Endodermal cell (in vitro differentiated cells): ENCODE data around the gene MACC1. TPM values are rescaled to one million over a fixed set of nuclear protein-coding genes. Genes with fewer than 3 reads are reported as not detected.

Source experiments
- DNase-seq: peaks from one replicate; pipeline ENCODE4 v3.0.0-alpha.2; 2017
- H3K27ac ChIP-seq: 2 replicates; pipeline ENCODE4 v1.5.1; 2013; ENCODE audit warnings: mild to moderate bottlenecking, low read depth, low read length, moderate library complexity
- H3K27me3 ChIP-seq: 2 replicates; pipeline ENCODE4 v1.6.1; 2013; ENCODE audit warnings: mild to moderate bottlenecking, low read length, moderate library complexity; ENCODE audit not compliant: insufficient read depth, control insufficient read depth, poor library complexity, severe bottlenecking
- H3K36me3 ChIP-seq: 2 replicates; pipeline ENCODE4 v1.7.0; 2013; ENCODE audit warnings: mild to moderate bottlenecking, low read length, moderate library complexity; ENCODE audit not compliant: control insufficient read depth, insufficient read depth
- H3K4me1 ChIP-seq: one replicate; pipeline ENCODE4 v1.7.0; 2013; ENCODE audit warnings: low read length; ENCODE audit not compliant: control insufficient read depth, insufficient read depth
- H3K4me3 ChIP-seq: 2 replicates; pipeline ENCODE4 v1.5.1; 2013; ENCODE audit warnings: mild to moderate bottlenecking, low read length, moderate library complexity
- H3K9ac ChIP-seq: 2 replicates; pipeline ENCODE4 v1.6.1; 2013; ENCODE audit warnings: mild to moderate bottlenecking, low read length, moderate library complexity; ENCODE audit not compliant: poor library complexity, severe bottlenecking; ENCODE audit errors: extremely low read depth
- H3K9me3 ChIP-seq: 2 replicates; pipeline ENCODE4 v1.6.1; 2013; ENCODE audit warnings: mild to moderate bottlenecking, low read length, moderate library complexity; ENCODE audit not compliant: control insufficient read depth
- H3K27ac Mint-ChIP-seq: 2 replicates; pipeline ENCODE4 v1.8.0; 2020; ENCODE audit warnings: mixed read lengths
- H3K27me3 Mint-ChIP-seq: 2 replicates; pipeline ENCODE4 v1.8.0; 2021; ENCODE audit warnings: mild to moderate bottlenecking, mixed read lengths; ENCODE audit not compliant: insufficient read depth
- H3K36me3 Mint-ChIP-seq: 2 replicates; pipeline ENCODE4 v1.8.0; 2020; ENCODE audit warnings: low read depth, mixed read lengths
- H3K4me1 Mint-ChIP-seq: 2 replicates; pipeline ENCODE4 v1.8.0; 2020; ENCODE audit warnings: mixed read lengths
- H3K4me3 Mint-ChIP-seq: 2 replicates; pipeline ENCODE4 v1.8.0; 2020; ENCODE audit warnings: mild to moderate bottlenecking, moderate library complexity, mixed read lengths
- H3K9me3 Mint-ChIP-seq: 2 replicates; pipeline ENCODE4 v1.8.0; 2020; ENCODE audit warnings: mild to moderate bottlenecking, mixed read lengths
- CTCF ChIP-seq: fragments of 200-600 bp; sonication (generic); conservative IDR thresholded peaks from 2 replicates; pipeline ENCODE4 v1.5.0; 2021; ENCODE audit warnings: antibody characterized with exemption, mild to moderate bottlenecking
- WGBS, 2 experiments: methylation state at CpG; one replicate each; pipeline versions ENCODE4 v1.1.5 to v1.1.7; 2013; ENCODE audit warnings: missing lambda C conversion rate in 2 of 2, mixed read lengths in 1 of 2; ENCODE audit not compliant: insufficient coverage in 1 of 2, insufficient read length in 1 of 2; 5-methylcytosine and 5-hydroxymethylcytosine counted together
- total RNA-seq, 2 donors: library from RNA; stranded (reverse); fragmentation: NEBNext Ultra II Directional in 1 of 2; extraction: Animal tissue kit (Norgen Biotek cat#: 25700) in 1 of 2; gene quantifications; 2 replicates in 1 of 2; 3 replicates in 1 of 2; pipeline ENCODE4 v1.2.1, GENCODE V29; 2021

The MACC1 gene
- total RNA-seq, 2 donors from 2014 or later: 1.4 to 2.0 TPM

GRCh38 chr7:20246236-20246635 lies 29.1 kb upstream of the MACC1 start:
- no peaks in the 10 kb centered on the region for H3K27me3 ChIP-seq
- H3K27me3 Mint-ChIP-seq: no peaks in the 10 kb centered on the region
- no peaks in the 10 kb centered on the region for H3K36me3 Mint-ChIP-seq
- H3K27ac ChIP-seq: no peak overlapping the region
- H3K4me3 Mint-ChIP-seq: no peak overlapping the region
- no peaks in the 10 kb centered on the region for H3K4me1 ChIP-seq
- 93 to 100% methylated on average over 4 to 5 of the region's 5 CpGs for WGBS, 2 experiments
- no peak overlapping the region for H3K9ac ChIP-seq
- no peak for DNase-seq
- H3K9me3 Mint-ChIP-seq: no peaks in the 10 kb centered on the region
- no peaks in the 10 kb centered on the region for H3K36me3 ChIP-seq
- H3K4me1 Mint-ChIP-seq: peaks cover 5% of the 10 kb centered on the region
- no peak overlapping the region for H3K27ac Mint-ChIP-seq
- no peak overlapping the region for H3K4me3 ChIP-seq
- no peak for TF ChIP-seq CTCF
- H3K9me3 ChIP-seq: no peaks in the 10 kb centered on the region

GRCh38 chr7:20244334-20245120 lies 27.3 kb upstream of the MACC1 start:
- no peak overlapping the region for H3K4me3 Mint-ChIP-seq
- no peaks in the 10 kb centered on the region for H3K9me3 Mint-ChIP-seq
- H3K9ac ChIP-seq: no peak overlapping the region
- no peaks in the 10 kb centered on the region for H3K27me3 ChIP-seq
- H3K4me3 ChIP-seq: no peak overlapping the region
- no peaks in the 10 kb centered on the region for H3K4me1 ChIP-seq
- no peaks in the 10 kb centered on the region for H3K27me3 Mint-ChIP-seq
- H3K4me1 Mint-ChIP-seq: peaks cover 5% of the 10 kb centered on the region
- H3K27ac ChIP-seq: no peak overlapping the region
- no peak overlapping the region for H3K27ac Mint-ChIP-seq
- no peak for DNase-seq
- 87 to 100% methylated on average over 1 to 3 of the region's 3 CpGs for WGBS, 2 experiments
- H3K36me3 ChIP-seq: no peaks in the 10 kb centered on the region
- no peaks in the 10 kb centered on the region for H3K9me3 ChIP-seq
- H3K36me3 Mint-ChIP-seq: no peaks in the 10 kb centered on the region
- TF ChIP-seq CTCF: no peak

- peaks cover 11% of the 10 kb centered on the region for H3K4me1 Mint-ChIP-seq
- no peaks in the 10 kb centered on the region for H3K36me3 ChIP-seq
- no peak for TF ChIP-seq CTCF
- no peak overlapping the region for H3K4me3 ChIP-seq
- H3K9me3 ChIP-seq: no peaks in the 10 kb centered on the region
- no peak overlapping the region for H3K27ac Mint-ChIP-seq
- peaks cover 2% of the 10 kb centered on the region for H3K27me3 Mint-ChIP-seq
- no peak for DNase-seq
- H3K4me1 ChIP-seq: no peaks in the 10 kb centered on the region
- H3K4me3 Mint-ChIP-seq: no peak overlapping the region
- H3K9ac ChIP-seq: no peak overlapping the region
- WGBS, 2 experiments: 91 to 92% methylated on average over 2 of the region's 2 CpGs
- H3K36me3 Mint-ChIP-seq: no peaks in the 10 kb centered on the region
- H3K27ac ChIP-seq: no peak overlapping the region
- no peaks in the 10 kb centered on the region for H3K27me3 ChIP-seq
- no peaks in the 10 kb centered on the region for H3K9me3 Mint-ChIP-seq
Observed at GRCh38 chr7:20241911-20242261, 24.7 kb upstream of the MACC1 start.
